ENCODE data around the gene NANOGP8.

- no peak for TF ChIP-seq CTCF (IDR thresholded peaks at IDR 0.05; ENCODE audit: low read length)
- TF ChIP-seq EZH2 (IDR thresholded peaks at IDR 0.05; ENCODE audit: borderline replicate concordance, low read length), result no peak
These were observed 2.7 kb upstream of the NANOGP8 start for GRCh38 chr15:35087759-35088158.
